Esophagus squamous epithelium (tissue), 4 donors: ENCODE data around the gene LDB3.

Source experiments
- CTCF ChIP-seq, 6 experiments: fragments of 450-650 bp in 4 of 6; fragments of 200-600 bp in 2 of 6; sonication (generic) in 2 of 6; IDR thresholded peaks; one replicate each; pipeline ENCODE4 v1.5.1; 2016 to 2019; ENCODE audit warnings: antibody characterized with exemption in 6 of 6, mild to moderate bottlenecking in 4 of 6, moderate library complexity in 4 of 6
- POLR2A ChIP-seq, 4 donors: fragments of 450-650 bp; IDR thresholded peaks; one replicate each; pipeline ENCODE4 v1.6.1; 2017; ENCODE audit warnings: antibody characterized with exemption in 4 of 4, mild to moderate bottlenecking in 4 of 4, moderate library complexity in 3 of 4

- TF ChIP-seq CTCF (IDR thresholded peaks at IDR 0.05) (no peak), POLR2A (IDR thresholded peaks at IDR 0.05) (no peak)
These were observed 90.1 kb downstream of the LDB3 start for GRCh38 chr10:86758189-86759072.
